SK-N-SH (cell line): ENCODE results near the gene PTPN6. TPM values are rescaled to one million over a fixed set of nuclear protein-coding genes. Genes with fewer than 3 reads are reported as not detected.

Source experiments
- CTCF ChIA-PET: fragments of 300-600, 350-600 bp; formaldehyde crosslinking; extraction: SDS; loops from one replicate; lab custom pipeline; 2021; lab: Yijun Ruan, JAX
- POLR2A ChIA-PET: fragments of 350-600 bp; sonication (Branson Sonifier 250); formaldehyde crosslinking; extraction: SDS; loops from one replicate; lab custom pipeline; 2020; ENCODE audit warnings: antibody characterized with exemption, inconsistent platforms; lab: Yijun Ruan, JAX
- DNase-seq: peaks from one replicate; pipeline ENCODE4 v3.0.0; 2012
- H2AFZ ChIP-seq: fragments of 200-600 bp; sonication (generic); 2 replicates; pipeline ENCODE4 v1.8.1; 2016; ENCODE audit warnings: antibody characterized with exemption, mild to moderate bottlenecking, low read depth
- H3F3A ChIP-seq: fragments of 200-600 bp; sonication (generic); replicated peaks from 2 replicates; pipeline ENCODE3; 2016; ENCODE audit warnings: antibody characterized with exemption, mild to moderate bottlenecking; ENCODE audit not compliant: insufficient read depth
- H3K27ac ChIP-seq, 2 experiments: fragments of 200-500 bp in 1 of 2; fragments of 200-600 bp in 1 of 2; sonication (Bioruptor generic) in 1 of 2; sonication (generic), shearing (Covaris generic) in 1 of 2; 2 replicates each; pipeline versions ENCODE4 v1.5.1 to v1.6.1; 2014 to 2016; ENCODE audit warnings: low read depth in 2 of 2, inconsistent platforms in 1 of 2, low read length in 1 of 2, mild to moderate bottlenecking in 1 of 2, mixed read lengths in 1 of 2
- H3K27me3 ChIP-seq: fragments of 200-600 bp; sonication (generic), shearing (Covaris generic); 2 replicates; pipeline ENCODE4 v1.6.1; 2016; ENCODE audit warnings: mixed run types; ENCODE audit not compliant: insufficient read depth
- H3K36me3 ChIP-seq, 2 experiments: fragments of 200-500 bp in 1 of 2; fragments of 200-600 bp in 1 of 2; sonication (Bioruptor generic) in 1 of 2; sonication (generic) in 1 of 2; replicated peaks in 1 of 2; 2 replicates each; pipeline versions ENCODE3 to v1.5.1; 2014 to 2016; ENCODE audit warnings: low read length in 1 of 2, mild to moderate bottlenecking in 1 of 2; ENCODE audit not compliant: insufficient read depth in 2 of 2, control insufficient read depth in 1 of 2
- H3K4me1 ChIP-seq, 2 experiments: fragments of 200-500 bp in 1 of 2; fragments of 200-600 bp in 1 of 2; sonication (Bioruptor generic) in 1 of 2; sonication (generic), shearing (Covaris generic) in 1 of 2; 2 replicates each; pipeline versions ENCODE4 v1.5.1 to v1.6.1; 2014 to 2016; ENCODE audit warnings: low read depth in 1 of 2, low read length in 1 of 2, mixed run types in 1 of 2; ENCODE audit not compliant: insufficient read depth in 2 of 2, control insufficient read depth in 1 of 2
- H3K4me2 ChIP-seq: fragments of 200-600 bp; sonication (generic), shearing (Covaris generic); 2 replicates; pipeline ENCODE4 v1.6.1; 2017; ENCODE audit warnings: mixed run types
- H3K4me3 ChIP-seq, 2 experiments: fragments of 200-500 bp in 1 of 2; fragments of 200-600 bp in 1 of 2; sonication (Bioruptor generic) in 1 of 2; sonication (generic), shearing (Covaris generic) in 1 of 2; 2 replicates each; pipeline versions ENCODE4 v1.5.1 to v1.8.1; 2014 to 2016; ENCODE audit warnings: low read depth in 2 of 2, inconsistent platforms in 1 of 2, low read length in 1 of 2, mild to moderate bottlenecking in 1 of 2, mixed read lengths in 1 of 2, moderate library complexity in 1 of 2
- H3K79me2 ChIP-seq: fragments of 200-600 bp; sonication (generic); 2 replicates; pipeline ENCODE4 v1.8.1; 2017; ENCODE audit warnings: mild to moderate bottlenecking; ENCODE audit not compliant: insufficient read depth
- H3K9ac ChIP-seq: fragments of 200-600 bp; sonication (generic); 2 replicates; pipeline ENCODE4 v1.6.1; 2017; ENCODE audit warnings: mixed run types
- H3K9me2 ChIP-seq: fragments of 200-600 bp; sonication (generic); 2 replicates; pipeline ENCODE4 v1.6.1; 2017; ENCODE audit warnings: mixed run types
- H3K9me3 ChIP-seq: fragments of 200-600 bp; sonication (generic); 2 replicates; pipeline ENCODE4 v1.6.1; 2017; ENCODE audit warnings: mixed run types, mild to moderate bottlenecking, moderate library complexity
- H4K20me1 ChIP-seq: fragments of 200-600 bp; sonication (generic); 2 replicates; pipeline ENCODE4 v1.6.1; 2017; ENCODE audit warnings: mild to moderate bottlenecking, mixed run types; ENCODE audit not compliant: insufficient read depth
- ELF1 ChIP-seq: IDR thresholded peaks from 2 replicates; pipeline ENCODE4 v1.4.0; 2012
- FOXM1 ChIP-seq: IDR thresholded peaks from 2 replicates; pipeline ENCODE4 v1.4.0; 2012; ENCODE audit warnings: low read depth, mild to moderate bottlenecking
- GATA2 ChIP-seq: sonication (generic); formaldehyde crosslinking; IDR thresholded peaks from 2 replicates; pipeline ENCODE4 v1.5.0; 2020; ENCODE audit warnings: mild to moderate bottlenecking, missing genetic modification reagents
- JUND ChIP-seq: IDR thresholded peaks from 2 replicates; pipeline ENCODE4 v1.4.0; 2012
- MXI1 ChIP-seq: IDR thresholded peaks from 2 replicates; pipeline ENCODE4 v1.6.1; 2012; ENCODE audit warnings: mild to moderate bottlenecking, low read depth, low read length, improper control_type of control experiment
- NFIC ChIP-seq: IDR thresholded peaks from 2 replicates; pipeline ENCODE4 v1.4.0; 2012; ENCODE audit warnings: borderline replicate concordance
- POLR2AphosphoS5 ChIP-seq: IDR thresholded peaks from 2 replicates; pipeline ENCODE4 v1.6.1; 2012; ENCODE audit warnings: low read depth, low read length
- RCOR1 ChIP-seq: fragments of 150-350 bp; IDR thresholded peaks from 2 replicates; pipeline ENCODE4 v1.6.1; 2017; ENCODE audit warnings: antibody characterized with exemption, low read length
- REST ChIP-seq: IDR thresholded peaks from 2 replicates; pipeline ENCODE4 v1.6.1; 2012; ENCODE audit warnings: mild to moderate bottlenecking, low read depth, low read length, moderate library complexity
- RXRA ChIP-seq: IDR thresholded peaks from 2 replicates; pipeline ENCODE4 v1.4.0; 2012; ENCODE audit warnings: low read depth, mild to moderate bottlenecking, borderline replicate concordance
- SIN3A ChIP-seq: IDR thresholded peaks from 2 replicates; pipeline ENCODE4 v1.6.1; 2012; ENCODE audit warnings: low read depth, mild to moderate bottlenecking, low read length, moderate library complexity, borderline replicate concordance
- TCF12 ChIP-seq: IDR thresholded peaks from 2 replicates; pipeline ENCODE4 v1.4.0; 2012
- TEAD4 ChIP-seq: IDR thresholded peaks from 2 replicates; pipeline ENCODE4 v1.4.0; 2012; ENCODE audit warnings: mild to moderate bottlenecking, borderline replicate concordance; ENCODE audit not compliant: insufficient read depth
- USF2 ChIP-seq: fragments of 150-350 bp; IDR thresholded peaks from 2 replicates; pipeline ENCODE4 v1.6.1; 2017; ENCODE audit warnings: antibody characterized with exemption, low read length, low read depth, borderline replicate concordance
- YY1 ChIP-seq: IDR thresholded peaks from 2 replicates; pipeline ENCODE4 v1.4.0; 2012; ENCODE audit warnings: low read depth, mild to moderate bottlenecking
- WGBS: methylation state at CpG from one replicate; pipeline ENCODE4 v1.1.6; 2017; ENCODE audit warnings: low lambda C conversion rate; 5-methylcytosine and 5-hydroxymethylcytosine counted together
- polyA plus RNA-seq, 3 experiments: library from polyadenylated mRNA; depleted of rRNA; stranded (reverse); fragments of >200 nt; gene quantifications; 2 replicates each; pipeline ENCODE4 v1.2.3, GENCODE V29; 2012
- TF ChIP-seq, protein P1 (sequence below): IDR thresholded peaks from 2 replicates; pipeline ENCODE4 v1.4.0; 2012; ENCODE audit warnings: low read depth, borderline replicate concordance

The PTPN6 gene
- polyA plus RNA-seq, 1 of the 3 experiments (the other 2 are of a cell fraction) = 0.12 TPM

DNA sequence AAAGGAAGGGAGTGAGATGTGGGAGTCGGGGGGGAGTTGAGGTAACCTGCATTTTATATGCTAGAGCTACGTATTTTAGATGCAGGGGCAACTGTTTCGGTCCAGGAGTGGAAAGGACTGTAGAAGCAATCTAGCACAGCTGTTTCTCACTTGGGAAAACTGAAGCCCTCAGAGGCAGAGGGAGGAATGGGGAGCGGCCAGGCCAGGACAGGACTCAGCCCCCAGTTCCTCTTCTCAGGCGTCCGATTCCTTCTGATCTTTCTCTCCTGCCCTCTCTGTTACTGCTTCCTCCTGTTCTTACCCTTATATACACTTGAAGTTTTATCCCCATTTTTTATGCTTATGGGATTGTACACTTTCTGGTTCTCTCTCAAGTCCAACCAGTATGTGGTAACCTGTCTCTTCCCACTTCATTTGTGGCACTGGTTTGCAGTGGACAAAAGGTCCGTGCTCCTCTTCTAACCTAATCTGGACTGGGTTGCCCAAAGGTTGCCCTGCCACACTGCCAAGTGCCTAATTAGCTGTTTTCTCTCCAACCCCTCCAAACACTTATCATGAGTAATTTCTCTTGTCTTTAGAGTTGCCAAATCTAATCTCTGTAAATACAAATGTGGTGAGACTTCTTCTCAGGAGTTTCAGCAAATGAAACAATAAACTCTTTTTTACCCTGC lies 50.9 kb downstream of the PTPN6 start:
- ChIA-PET CTCF (no interaction called here), POLR2A (no interaction called here)
- Histone ChIP-seq H3K27me3 (no peaks in the 10 kb centered on the region), H2AFZ (no peak overlapping the region), H4K20me1 (no peaks in the 10 kb centered on the region), H3K4me2 (no peak overlapping the region), H3F3A (no peaks in the 10 kb centered on the region), H3K9me3 (no peaks in the 10 kb centered on the region), H3K9me2 (no peaks in the 10 kb centered on the region), H3K4me3 (no peak overlapping the region), H3K79me2 (no peaks in the 10 kb centered on the region), H3K36me3 (peaks cover 11 to 18% of the 10 kb centered on the region in 2 experiments), H3K27ac (no peak overlapping the region), H3K4me1 (no peaks in the 10 kb centered on the region), H3K9ac (no peak overlapping the region)
- no peak for DNase-seq
- TF ChIP-seq YY1 (no peak), TEAD4 (no peak), ELF1 (no peak), RCOR1 (no peak), MXI1 (no peak), JUND (no peak), TCF12 (no peak), REST (no peak), FOXM1 (no peak), GATA2 (no peak), USF2 (no peak), SIN3A (no peak), RXRA (no peak), NFIC (no peak), POLR2AphosphoS5 (no peak)
- TF ChIP-seq, protein P1, sequence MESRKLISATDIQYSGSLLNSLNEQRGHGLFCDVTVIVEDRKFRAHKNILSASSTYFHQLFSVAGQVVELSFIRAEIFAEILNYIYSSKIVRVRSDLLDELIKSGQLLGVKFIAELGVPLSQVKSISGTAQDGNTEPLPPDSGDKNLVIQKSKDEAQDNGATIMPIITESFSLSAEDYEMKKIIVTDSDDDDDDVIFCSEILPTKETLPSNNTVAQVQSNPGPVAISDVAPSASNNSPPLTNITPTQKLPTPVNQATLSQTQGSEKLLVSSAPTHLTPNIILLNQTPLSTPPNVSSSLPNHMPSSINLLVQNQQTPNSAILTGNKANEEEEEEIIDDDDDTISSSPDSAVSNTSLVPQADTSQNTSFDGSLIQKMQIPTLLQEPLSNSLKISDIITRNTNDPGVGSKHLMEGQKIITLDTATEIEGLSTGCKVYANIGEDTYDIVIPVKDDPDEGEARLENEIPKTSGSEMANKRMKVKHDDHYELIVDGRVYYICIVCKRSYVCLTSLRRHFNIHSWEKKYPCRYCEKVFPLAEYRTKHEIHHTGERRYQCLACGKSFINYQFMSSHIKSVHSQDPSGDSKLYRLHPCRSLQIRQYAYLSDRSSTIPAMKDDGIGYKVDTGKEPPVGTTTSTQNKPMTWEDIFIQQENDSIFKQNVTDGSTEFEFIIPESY = no peak
- 92% methylated on average over 7 of the region's 7 CpGs for WGBS
